IPS DF 19.7 (cell line): ENCODE measurements around the gene AFM.
"Not testable (repeated sequence)": the region's sequence is repeated elsewhere in the genome, so short reads cannot be mapped to it uniquely, and the experiment has no call there.

Experiments used
- DNase-seq: peaks from one replicate; pipeline ENCODE4 v3.0.0-alpha.2; 2013; ENCODE audit warnings: low read depth, low spot score

The AFM gene

DNA sequence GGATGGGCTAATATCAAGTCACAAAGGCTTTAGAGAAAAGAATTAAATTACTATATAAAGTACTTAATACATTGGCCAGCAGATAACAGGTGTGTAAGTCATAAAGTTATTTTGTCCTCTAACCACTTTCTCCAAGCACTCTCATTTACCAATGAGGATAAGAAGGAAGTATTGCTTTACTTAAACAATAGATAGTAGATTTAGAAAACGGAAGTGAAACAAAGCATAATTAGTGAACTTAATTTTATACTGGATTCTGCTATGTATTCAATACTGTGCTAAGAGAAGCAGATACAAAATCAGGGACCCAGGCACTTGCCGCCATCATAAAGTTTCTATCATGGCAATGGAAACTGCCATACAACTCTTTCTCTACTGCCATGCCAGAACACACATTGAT, 24.0 kb downstream of the AFM start:
- DNase-seq: no peak

DNA sequence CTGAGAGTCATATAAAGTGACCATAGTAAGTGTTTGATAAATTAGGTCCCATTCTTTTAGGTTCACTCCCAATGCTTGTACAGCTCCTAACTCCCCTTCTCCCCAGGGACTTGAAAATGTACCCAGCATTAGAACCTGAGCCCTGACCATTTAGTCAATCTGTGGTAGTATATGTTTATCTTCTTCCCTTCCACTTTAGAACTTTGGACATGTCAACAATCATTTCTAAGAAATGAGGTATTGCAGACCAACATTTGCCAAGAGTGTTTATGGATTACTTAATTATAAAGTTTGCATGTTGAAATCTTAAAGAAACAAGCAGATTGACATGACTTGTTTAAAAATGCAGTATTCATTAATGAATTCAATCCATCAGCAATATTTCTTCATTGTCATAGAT, 26.0 kb downstream of the AFM start:
- DNase-seq: no peak

DNA sequence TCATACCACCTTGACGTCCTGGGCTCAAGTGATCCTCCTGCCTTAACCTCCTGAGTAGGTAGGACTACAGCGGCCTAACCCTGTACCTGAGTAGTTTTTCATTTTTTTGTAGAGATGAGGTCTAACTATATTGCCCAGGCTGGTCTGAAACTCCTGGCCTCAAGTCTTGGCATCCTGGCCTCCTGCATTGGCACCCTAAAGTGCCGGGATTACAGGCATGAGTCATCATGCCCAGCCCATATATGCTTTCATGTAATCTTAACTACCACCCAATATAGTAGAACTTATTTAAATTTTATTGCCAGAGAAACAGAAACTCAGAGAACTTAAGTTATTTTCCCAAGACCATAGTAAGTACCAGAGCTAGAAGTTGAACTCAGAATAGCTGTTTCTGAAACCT, 27.1 kb downstream of the AFM start:
- no peak for DNase-seq

DNA sequence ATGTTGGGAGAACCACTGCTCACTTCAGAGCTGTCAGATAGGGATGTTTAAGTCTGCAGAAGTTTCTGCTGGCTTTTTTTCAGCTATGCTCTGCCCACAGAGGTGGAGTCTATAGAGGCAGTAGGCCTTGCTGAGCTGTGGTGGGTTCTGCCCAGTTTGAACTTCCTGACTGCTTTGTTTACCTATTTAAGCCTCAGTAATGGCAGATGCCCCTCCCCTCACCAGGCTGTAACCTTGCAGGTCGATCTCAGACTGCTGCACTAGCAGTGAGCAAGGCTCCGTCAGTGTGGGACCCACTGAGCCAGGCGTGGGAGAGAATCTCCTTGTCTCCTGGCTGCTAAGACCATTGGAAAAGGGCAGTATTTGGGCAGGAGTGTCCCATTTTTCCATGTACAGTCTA, 36.8 kb downstream of the AFM start:
- DNase-seq: no peak

DNA sequence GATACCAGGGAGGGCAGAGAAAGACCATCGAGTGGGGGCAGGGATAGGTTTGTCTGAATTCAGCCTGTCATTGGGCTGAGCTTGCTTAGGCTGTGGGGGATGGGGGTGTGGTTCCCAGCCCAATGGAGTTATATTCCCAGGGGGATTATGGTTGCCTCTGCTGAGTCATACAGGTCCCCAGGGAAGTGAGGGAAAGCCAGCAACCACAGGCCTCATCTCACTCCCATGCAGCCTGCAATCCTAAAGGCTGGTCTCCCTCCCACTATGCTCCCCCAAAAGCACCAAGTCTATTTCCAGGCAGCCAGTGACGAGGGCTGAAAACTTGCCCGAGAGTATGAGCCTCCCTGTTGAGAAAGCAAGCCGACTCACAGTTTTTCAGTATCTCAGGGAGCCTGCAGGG, 39.3 kb downstream of the AFM start:
- peak; percentile 17 for DNase-seq

DNA sequence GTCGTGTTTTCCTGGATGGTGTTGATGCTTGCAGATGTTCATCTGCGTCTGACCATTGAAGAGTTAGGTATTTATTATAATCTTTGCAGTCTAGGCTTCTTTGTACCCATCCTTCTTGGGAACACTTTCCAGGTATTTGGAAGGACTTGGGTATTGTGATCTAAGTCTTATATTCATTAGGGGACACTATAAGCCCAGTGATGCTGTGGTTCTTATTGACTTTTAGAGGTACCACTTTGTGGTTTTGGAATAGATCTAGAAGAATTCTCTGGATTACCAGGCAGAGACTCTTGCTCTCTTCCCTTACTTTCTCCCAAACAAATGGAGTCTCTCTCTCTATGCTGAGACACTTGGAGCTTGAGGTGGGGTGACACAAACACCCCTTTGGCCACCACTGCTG, 41.6 kb downstream of the AFM start:
- DNase-seq: no peak

DNA sequence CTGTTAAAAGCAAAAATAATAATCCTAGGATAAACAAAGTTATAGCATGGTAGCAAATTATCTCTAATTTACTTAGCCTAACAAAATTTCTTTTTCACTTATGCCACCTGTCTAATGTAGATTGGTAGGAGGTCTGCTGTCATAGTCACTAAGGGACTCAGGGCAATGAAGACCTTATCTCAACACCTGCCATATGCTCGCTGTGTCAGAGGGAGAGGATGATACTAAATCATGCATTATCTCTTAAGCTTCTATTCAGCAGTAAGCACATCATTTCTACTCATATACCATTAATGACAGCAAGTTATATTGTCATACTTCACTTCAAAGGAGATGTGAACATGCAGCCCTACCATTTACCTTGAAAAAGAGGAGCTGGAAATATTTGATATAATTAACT, 44.1 kb downstream of the AFM start:
- DNase-seq: no peak

DNA sequence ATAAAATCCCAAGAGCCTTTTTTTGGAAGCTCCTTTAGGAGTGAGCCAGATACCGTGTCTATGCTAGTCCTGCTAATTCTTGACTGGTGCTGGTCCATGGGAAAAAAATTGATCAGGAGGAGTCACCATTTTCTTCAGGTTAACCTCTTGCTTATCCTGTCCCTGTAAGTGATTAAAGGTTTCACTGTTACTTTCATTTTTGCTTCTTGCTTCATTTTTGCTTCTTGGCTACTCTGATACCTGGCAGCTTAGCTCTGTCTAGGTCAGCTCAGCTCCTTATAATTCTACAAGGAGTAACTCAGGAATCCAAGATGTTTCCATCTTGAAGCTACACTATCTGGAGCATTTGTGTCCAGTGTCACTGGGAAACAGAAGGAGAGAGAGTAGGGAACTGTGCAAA, 45.7 kb downstream of the AFM start:
- no peak for DNase-seq

DNA sequence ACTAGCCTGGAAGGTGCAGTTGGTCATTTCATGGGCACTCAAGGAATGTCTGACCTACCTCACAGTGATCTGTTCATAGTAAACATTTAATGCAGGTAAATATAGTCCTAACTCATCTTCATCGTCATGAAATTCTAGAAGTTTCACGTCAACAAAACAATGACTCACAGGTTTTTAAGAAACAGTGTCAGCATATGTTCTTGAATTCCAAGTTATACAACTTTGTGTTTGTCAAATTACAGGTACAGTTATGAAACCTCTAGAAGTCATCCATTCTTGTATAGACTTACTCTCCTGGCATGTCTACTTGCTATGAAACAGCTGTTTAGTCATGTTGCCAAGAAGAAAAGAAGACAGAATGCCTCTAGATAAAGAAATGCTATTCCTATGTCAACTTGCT, 46.6 kb downstream of the AFM start:
- no peak for DNase-seq

DNA sequence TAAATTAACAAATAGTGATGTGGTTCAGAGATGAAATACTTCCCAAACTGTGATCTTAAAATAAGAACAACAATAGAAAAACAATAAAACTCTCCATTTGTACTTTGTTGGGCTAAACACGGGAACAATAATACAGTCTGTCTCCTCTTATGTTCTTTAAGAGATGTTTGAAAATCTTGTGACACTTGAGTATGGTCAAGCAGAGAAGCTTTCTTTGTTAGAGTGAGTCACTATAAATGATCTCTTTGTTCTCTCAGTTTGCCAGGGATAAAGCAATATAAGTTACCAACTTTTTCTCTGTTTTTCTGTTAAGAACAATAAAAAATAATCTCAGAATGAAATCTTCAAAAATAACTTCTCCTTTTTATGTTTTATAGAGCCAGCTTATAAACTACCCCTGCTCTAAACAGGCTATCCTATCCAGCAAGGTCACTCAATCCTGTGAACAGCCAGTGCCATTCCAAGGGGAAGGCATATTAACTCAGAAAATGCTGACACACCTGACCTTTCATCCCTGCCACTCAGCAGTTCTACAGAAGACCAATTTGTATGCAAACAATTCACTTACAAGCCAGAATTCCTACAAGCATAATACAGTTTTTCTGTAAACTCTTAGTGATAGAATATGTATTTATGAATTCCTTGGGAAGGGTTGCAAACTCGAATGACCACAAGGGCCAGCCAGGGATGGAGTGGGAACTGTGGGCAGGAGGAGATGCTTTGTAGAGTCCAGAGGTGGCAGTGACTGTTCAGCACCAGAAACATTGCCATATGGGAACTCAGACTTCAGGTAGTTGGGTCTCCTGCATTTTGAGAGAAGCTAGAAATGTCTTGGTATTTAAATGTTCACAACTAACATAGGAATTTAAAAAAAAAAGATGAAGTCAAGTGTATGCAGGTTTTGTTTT, 52.2 kb downstream of the AFM start:
- DNase-seq: no peak

DNA sequence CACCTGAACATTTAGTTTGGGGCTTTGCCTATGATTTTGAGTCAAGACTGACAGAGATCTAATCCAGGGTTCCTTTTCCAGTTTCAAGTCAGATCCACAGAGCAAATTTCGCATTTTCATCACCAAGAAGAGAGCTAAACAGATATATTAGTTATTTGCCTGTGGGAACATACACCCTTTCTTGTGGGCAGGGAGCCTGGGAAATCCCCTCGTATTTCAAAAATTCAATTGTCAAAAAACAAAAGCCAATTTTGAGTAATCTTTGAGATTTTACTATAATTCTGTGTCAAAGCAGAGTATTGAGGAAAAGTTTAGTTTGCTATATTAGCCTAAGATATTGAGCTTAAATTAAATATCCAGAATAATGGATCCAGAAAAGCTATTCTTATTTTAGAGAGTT, 56.6 kb downstream of the AFM start:
- no peak for DNase-seq

DNA sequence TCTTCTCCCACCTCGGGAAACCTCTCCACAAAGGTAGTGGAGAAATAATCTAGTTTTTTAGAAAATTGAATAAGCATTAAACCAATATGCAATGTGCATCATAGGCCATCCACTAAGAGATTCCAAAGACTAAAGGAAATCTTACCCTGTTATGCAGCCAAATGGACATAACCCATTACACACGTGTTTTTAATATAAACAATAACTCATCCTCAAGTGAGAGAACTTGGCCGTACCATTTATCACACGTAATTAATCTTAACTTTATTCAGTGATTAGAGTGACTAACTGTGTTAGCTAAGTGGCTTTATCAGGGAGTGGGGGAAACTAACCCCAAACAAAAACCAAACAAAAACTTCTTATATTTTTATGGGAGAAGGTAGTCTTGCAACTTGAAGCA, 57.8 kb downstream of the AFM start:
- DNase-seq: no peak

DNA sequence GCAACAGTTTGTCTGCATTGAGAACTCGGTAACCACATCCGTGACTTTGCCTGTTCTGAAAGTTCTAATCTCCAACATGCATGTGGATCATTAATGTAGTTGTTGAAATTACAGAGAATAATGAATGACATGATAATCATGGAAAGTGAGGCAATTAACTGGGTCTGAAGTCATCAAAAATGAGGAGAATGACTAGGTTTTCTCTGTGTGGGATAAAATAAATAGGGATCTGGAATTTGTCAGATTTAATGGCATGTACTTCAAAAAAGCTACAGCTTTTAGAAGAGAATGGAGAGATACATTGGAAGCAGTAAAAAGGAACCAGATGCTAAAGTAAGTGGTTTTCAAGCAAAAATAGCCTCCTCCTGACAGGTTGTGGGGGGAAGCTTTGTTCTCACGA, 59.3 kb downstream of the AFM start:
- no peak for DNase-seq

DNA sequence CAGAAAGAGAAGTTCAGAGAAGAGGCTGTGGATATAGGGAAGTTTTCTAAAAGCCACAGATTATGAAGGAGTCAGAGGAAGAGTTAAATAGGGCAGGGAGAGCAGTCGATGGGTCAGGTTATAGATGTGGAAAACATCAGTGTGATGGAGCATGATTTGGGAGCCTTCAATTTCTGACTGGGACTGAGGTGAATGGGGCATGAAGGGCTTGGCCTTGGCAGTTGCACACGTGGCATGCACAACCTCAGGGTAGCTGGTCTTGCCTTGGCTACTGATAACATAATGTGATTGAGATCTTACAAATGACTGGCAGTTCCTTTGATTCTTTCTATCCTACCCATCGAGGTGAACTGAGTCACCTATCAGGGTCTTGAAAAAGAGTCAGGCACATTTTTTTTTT, 59.7 kb downstream of the AFM start:
- no peak for DNase-seq

DNA sequence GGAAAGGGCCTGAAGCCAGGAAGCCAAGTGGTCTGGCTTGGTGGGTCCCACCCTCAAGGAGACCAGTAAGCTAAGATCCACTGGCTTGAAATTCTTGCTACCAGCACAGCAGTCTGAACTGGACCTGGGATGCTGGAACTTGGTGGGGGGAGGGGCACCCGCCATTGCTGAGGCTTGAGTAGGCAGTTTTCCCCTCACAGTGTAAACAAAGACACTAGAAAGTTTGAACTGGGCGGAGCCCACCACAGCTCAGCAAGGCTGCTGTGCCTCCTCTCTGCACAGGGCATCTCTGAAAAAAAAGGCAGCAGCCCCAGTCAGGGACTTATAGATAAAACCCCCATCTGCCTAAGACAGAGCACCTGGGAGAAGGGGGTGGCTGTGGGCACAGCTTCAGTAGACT, 63.1 kb downstream of the AFM start:
- no peak for DNase-seq

DNA sequence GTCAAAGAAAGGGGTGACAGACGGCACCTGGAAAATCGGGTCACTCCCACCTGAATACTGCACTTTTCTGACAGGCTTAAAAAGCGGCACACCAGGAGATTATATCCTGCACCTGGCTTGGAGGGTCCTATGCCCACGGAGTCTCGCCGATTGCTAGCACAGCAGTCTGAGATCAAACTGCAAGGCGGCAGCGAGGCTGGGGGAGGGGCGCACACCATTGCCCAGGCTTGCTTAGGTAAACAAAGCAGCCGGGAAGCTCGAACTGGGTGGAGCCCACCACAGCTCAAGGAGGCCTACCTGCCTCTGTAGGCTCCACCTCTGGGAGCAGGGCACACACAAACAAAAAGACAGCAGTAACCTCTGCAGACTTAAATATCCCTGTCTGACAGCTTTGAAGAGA, 69.3 kb downstream of the AFM start:
- DNase-seq: not testable (repeated sequence)
